ENCODE measurements around the gene NUDT3.

NUDT3 gene

GRCh38 chr6:34234667-34235306 is 157.7 kb downstream of the NUDT3 start:
- TF ChIP-seq CTCF (IDR thresholded peaks at IDR 0.05), result no peak
- H2AFZ ChIP-seq, result no peak overlapping the region
- no peaks in the 10 kb centered on the region for H3K36me3 ChIP-seq (ENCODE audit: control insufficient read depth, insufficient read depth, low read length)
- no peaks in the 10 kb centered on the region for H3K79me2 ChIP-seq
- no peak overlapping the region for H3K4me2 ChIP-seq (ENCODE audit: low read length)
- no peaks in the 10 kb centered on the region for H3K27me3 ChIP-seq (ENCODE audit: control insufficient read depth, insufficient read depth, low read length)
- no peaks in the 10 kb centered on the region for H3K4me1 ChIP-seq
- no peaks in the 10 kb centered on the region for H3K9me3 ChIP-seq (ENCODE audit: control insufficient read depth, low read length)
- H3K9ac ChIP-seq, result no peak overlapping the region
- no peak overlapping the region for H3K4me3 ChIP-seq (ENCODE audit: low read depth, low read length)
- no peak overlapping the region for H3K27ac ChIP-seq

GRCh38 chr6:34233867-34234266 is 158.6 kb downstream of the NUDT3 start:
- no peaks in the 10 kb centered on the region for H3K79me2 ChIP-seq
- no peaks in the 10 kb centered on the region for H3K27me3 ChIP-seq (ENCODE audit: control insufficient read depth, insufficient read depth, low read length)
- TF ChIP-seq CTCF (IDR thresholded peaks at IDR 0.05), result no peak
- no peak overlapping the region for H3K27ac ChIP-seq
- no peak overlapping the region for H2AFZ ChIP-seq
- no peak overlapping the region for H3K4me2 ChIP-seq (ENCODE audit: low read length)
- no peak overlapping the region for H3K4me3 ChIP-seq (ENCODE audit: low read depth, low read length)
- H3K36me3 ChIP-seq (ENCODE audit: control insufficient read depth, insufficient read depth, low read length), result no peaks in the 10 kb centered on the region
- H3K9ac ChIP-seq, result no peak overlapping the region
- H3K9me3 ChIP-seq (ENCODE audit: control insufficient read depth, low read length), result no peaks in the 10 kb centered on the region
- H3K4me1 ChIP-seq, result no peaks in the 10 kb centered on the region

- Histone ChIP-seq H3K27ac (no peak overlapping the region), H3K9ac (no peak overlapping the region), H3K27me3 (ENCODE audit: control insufficient read depth, insufficient read depth, low read length) (no peaks in the 10 kb centered on the region), H3K4me2 (ENCODE audit: low read length) (no peak overlapping the region), H3K4me1 (no peaks in the 10 kb centered on the region), H3K36me3 (ENCODE audit: control insufficient read depth, insufficient read depth, low read length) (no peaks in the 10 kb centered on the region), H2AFZ (no peak overlapping the region), H3K79me2 (no peaks in the 10 kb centered on the region), H3K9me3 (ENCODE audit: control insufficient read depth, low read length) (no peaks in the 10 kb centered on the region), H3K4me3 (ENCODE audit: low read depth, low read length) (no peak overlapping the region)
- no peak for TF ChIP-seq CTCF (IDR thresholded peaks at IDR 0.05)
These were observed 159.6 kb downstream of the NUDT3 start for GRCh38 chr6:34232901-34233300.

GRCh38 chr6:34231566-34232336 is 160.7 kb downstream of the NUDT3 start:
- Histone ChIP-seq H3K4me3 (ENCODE audit: low read depth, low read length) (no peak overlapping the region), H3K79me2 (no peaks in the 10 kb centered on the region), H2AFZ (no peak overlapping the region), H3K36me3 (ENCODE audit: control insufficient read depth, insufficient read depth, low read length) (no peaks in the 10 kb centered on the region), H3K27ac (no peak overlapping the region), H3K9ac (no peak overlapping the region), H3K9me3 (ENCODE audit: control insufficient read depth, low read length) (no peaks in the 10 kb centered on the region), H3K27me3 (ENCODE audit: control insufficient read depth, insufficient read depth, low read length) (no peaks in the 10 kb centered on the region), H3K4me2 (ENCODE audit: low read length) (no peak overlapping the region), H3K4me1 (no peaks in the 10 kb centered on the region)
- TF ChIP-seq CTCF (IDR thresholded peaks at IDR 0.05), result no peak
